ENCODE results near the gene RGS11.

RGS11 gene

GRCh38 chr16:275786-276232 is at the start of gene RGS11:
RGS11 (minus strand) TSS chr16:275944; CDS start chr16:275911, 33 bp downstream.
- no peak for DNase-seq (ENCODE audit: low spot score)

GRCh38 chr16:324451-325334 is 48.9 kb upstream of the RGS11 start:
- peak; percentile 69 for DNase-seq (ENCODE audit: low spot score)

- DNase-seq (ENCODE audit: low spot score): no peak
Measured at GRCh38 chr16:324201-324450, 48.4 kb upstream of the RGS11 start.

GRCh38 chr16:322476-323143 is 46.9 kb upstream of the RGS11 start:
- DNase-seq (ENCODE audit: low spot score): no peak

- no peak for DNase-seq (ENCODE audit: low spot score)
Measured at GRCh38 chr16:321532-321931, 45.8 kb upstream of the RGS11 start.

- DNase-seq (ENCODE audit: low spot score): no peak
Measured at GRCh38 chr16:320206-320605, 44.5 kb upstream of the RGS11 start.

- no peak for DNase-seq (ENCODE audit: low spot score)
Measured at GRCh38 chr16:318628-319027, 42.9 kb upstream of the RGS11 start.

GRCh38 chr16:317583-317982 is 41.8 kb upstream of the RGS11 start:
- no peak for DNase-seq (ENCODE audit: low spot score)

GRCh38 chr16:316741-317464 is 41.2 kb upstream of the RGS11 start:
- no peak for DNase-seq (ENCODE audit: low spot score)

- DNase-seq (ENCODE audit: low spot score): no peak
Measured at GRCh38 chr16:314795-315299, 39.1 kb upstream of the RGS11 start.

- no peak for DNase-seq (ENCODE audit: low spot score)
Measured at GRCh38 chr16:314351-314750, 38.6 kb upstream of the RGS11 start.

GRCh38 chr16:311725-312124 is 36.0 kb upstream of the RGS11 start:
- no peak for DNase-seq (ENCODE audit: low spot score)

- DNase-seq (ENCODE audit: low spot score): no peak
Measured at GRCh38 chr16:309476-309875, 33.7 kb upstream of the RGS11 start.

GRCh38 chr16:307691-308312 is 32.1 kb upstream of the RGS11 start:
- DNase-seq (ENCODE audit: low spot score): no peak

GRCh38 chr16:306911-307370 is 31.2 kb upstream of the RGS11 start:
- no peak for DNase-seq (ENCODE audit: low spot score)

- DNase-seq (ENCODE audit: low spot score): no peak
Measured at GRCh38 chr16:305916-306626, 30.3 kb upstream of the RGS11 start.

GRCh38 chr16:303760-304505 is 28.2 kb upstream of the RGS11 start:
- peak; percentile 10 for DNase-seq (ENCODE audit: low spot score)

- DNase-seq (ENCODE audit: low spot score): no peak
Measured at GRCh38 chr16:301950-302349, 26.2 kb upstream of the RGS11 start.

- DNase-seq (ENCODE audit: low spot score): no peak
Measured at GRCh38 chr16:301235-301634, 25.5 kb upstream of the RGS11 start.

GRCh38 chr16:297832-298231 is 22.1 kb upstream of the RGS11 start:
- no peak for DNase-seq (ENCODE audit: low spot score)
